Measurements from ENCODE around the gene SHISAL1. TPM values are rescaled to one million over a fixed set of nuclear protein-coding genes. Genes with fewer than 3 reads are reported as not detected.

SHISAL1 gene
- polyA plus RNA-seq, 1 donor (not counting 4 experiments of a cell fraction or from before 2014, with no cell fraction given) = 0.24 TPM

DNA sequence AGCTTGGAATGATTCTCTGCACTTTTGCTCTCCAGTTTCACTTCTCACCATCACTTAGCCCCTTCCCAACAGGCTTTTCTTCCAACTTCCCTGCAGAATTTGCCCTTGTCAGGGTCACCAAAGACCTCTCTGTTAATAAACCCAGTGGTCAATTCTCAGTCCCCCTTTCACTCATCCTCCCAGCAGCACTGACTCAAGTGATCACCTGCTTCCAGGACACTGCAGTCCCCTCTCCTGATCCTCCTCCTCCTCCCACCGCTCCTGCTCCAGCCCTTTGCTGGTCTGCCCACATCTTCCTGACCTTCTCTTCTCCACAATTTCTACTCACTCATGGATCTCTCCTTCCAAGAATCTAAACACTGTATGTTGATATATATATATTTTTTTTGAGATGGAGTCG lies 57.9 kb downstream of the SHISAL1 start:
- no peak overlapping the region for H3K27ac ChIP-seq (ENCODE audit: control insufficient read depth, insufficient read depth, low read length)
- H3K4me2 ChIP-seq (ENCODE audit: control insufficient read depth, extremely low read depth, insufficient read depth, low read depth, low read length) = no peak overlapping the region
- DNase-seq (ENCODE audit: low read depth, low spot score) (no peak), FAIRE-seq (no peak)
- peaks cover 9% of the 10 kb centered on the region for H3K27me3 ChIP-seq (ENCODE audit: control insufficient read depth, extremely low read depth, insufficient read depth, low read length)
- no peak overlapping the region for H3K4me3 ChIP-seq (ENCODE audit: control insufficient read depth in 2 of 3, extremely low read depth in 1 of 3, insufficient read depth in 2 of 3, low read depth in 1 of 3, low read length in 3 of 3)
- dilution Hi-C loops (cut with MboI; ENCODE audit: extremely low pct_ligation_motif_present, low sequenced_read_pairs) = no loop called here
- no peak overlapping the region for H3K9ac ChIP-seq (ENCODE audit: control insufficient read depth, extremely low read depth, insufficient read depth, low read length)
- no peaks in the 10 kb centered on the region for H3K9me3 ChIP-seq (ENCODE audit: control insufficient read depth, low read depth, low read length)
- no peaks in the 10 kb centered on the region for H3K36me3 ChIP-seq (ENCODE audit: control insufficient read depth in 2 of 2, extremely low read depth in 1 of 2, insufficient read depth in 2 of 2, low read length in 2 of 2)
- TF ChIP-seq, protein P1, sequence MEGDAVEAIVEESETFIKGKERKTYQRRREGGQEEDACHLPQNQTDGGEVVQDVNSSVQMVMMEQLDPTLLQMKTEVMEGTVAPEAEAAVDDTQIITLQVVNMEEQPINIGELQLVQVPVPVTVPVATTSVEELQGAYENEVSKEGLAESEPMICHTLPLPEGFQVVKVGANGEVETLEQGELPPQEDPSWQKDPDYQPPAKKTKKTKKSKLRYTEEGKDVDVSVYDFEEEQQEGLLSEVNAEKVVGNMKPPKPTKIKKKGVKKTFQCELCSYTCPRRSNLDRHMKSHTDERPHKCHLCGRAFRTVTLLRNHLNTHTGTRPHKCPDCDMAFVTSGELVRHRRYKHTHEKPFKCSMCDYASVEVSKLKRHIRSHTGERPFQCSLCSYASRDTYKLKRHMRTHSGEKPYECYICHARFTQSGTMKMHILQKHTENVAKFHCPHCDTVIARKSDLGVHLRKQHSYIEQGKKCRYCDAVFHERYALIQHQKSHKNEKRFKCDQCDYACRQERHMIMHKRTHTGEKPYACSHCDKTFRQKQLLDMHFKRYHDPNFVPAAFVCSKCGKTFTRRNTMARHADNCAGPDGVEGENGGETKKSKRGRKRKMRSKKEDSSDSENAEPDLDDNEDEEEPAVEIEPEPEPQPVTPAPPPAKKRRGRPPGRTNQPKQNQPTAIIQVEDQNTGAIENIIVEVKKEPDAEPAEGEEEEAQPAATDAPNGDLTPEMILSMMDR (optimal IDR thresholded peaks at IDR 0.05 in 1 of 3, IDR thresholded peaks at IDR 0.05 in 1 of 3, conservative IDR thresholded peaks at IDR 0.05 in 1 of 3; ENCODE audit: extremely low read depth in 1 of 3, insufficient read depth in 2 of 3, low read length in 3 of 3) = no peak
- no peak for TF ChIP-seq EZH2 (IDR thresholded peaks at IDR 0.05; ENCODE audit: low read length)
- H3K9me1 ChIP-seq (ENCODE audit: control insufficient read depth, extremely low read depth, insufficient read depth, low read length) = no peaks in the 10 kb centered on the region
- H4K20me1 ChIP-seq (ENCODE audit: control insufficient read depth, extremely low read depth, insufficient read depth, low read length) = no peaks in the 10 kb centered on the region
- H3K79me2 ChIP-seq (ENCODE audit: control insufficient read depth, insufficient read depth, low read length) = no peaks in the 10 kb centered on the region
- no peaks in the 10 kb centered on the region for H3K4me1 ChIP-seq (ENCODE audit: control insufficient read depth, extremely low read depth, insufficient read depth, low read length)
- no peak overlapping the region for H2AFZ ChIP-seq (ENCODE audit: control insufficient read depth, low read length)

DNA sequence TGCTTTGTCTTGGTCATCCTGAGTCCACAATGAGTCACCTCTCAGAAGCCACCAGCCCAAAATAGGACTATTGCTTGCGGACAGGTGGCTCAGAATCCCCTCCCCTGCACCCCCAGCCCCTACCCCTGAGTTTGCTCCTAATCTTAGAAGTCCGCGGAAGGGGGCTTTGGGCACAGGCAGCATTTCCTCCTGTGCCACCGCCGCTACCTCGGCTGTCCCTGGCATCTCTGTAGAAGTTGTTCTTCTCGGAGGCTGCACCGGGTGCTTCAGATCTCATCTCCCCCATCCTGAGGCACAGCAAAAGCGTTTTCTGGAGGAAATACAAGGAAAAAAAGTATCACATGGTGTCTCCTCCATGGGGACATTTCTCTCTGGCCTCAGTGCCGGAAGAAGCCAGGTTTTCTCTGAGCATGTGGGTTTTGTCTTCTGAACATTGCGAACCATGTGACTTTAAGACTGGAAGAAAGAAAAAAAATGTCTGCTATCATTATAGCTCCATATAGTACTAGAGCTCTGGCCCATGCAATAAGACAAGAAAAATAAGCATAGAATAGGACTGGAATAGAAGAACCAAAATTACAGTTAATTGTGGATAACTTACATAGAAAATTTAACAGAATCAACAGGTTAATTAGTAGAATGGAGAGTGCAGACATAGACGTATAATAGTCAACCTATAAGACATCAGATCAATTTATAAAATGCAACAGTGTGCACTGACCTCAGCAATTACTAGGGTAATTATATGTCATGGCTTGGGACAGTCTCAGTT lies 63.2 kb downstream of the SHISAL1 start:
- dilution Hi-C loops (cut with MboI; ENCODE audit: extremely low pct_ligation_motif_present, low sequenced_read_pairs) = no loop called here
- H3K9me3 ChIP-seq (ENCODE audit: control insufficient read depth, low read depth, low read length) = no peaks in the 10 kb centered on the region
- DNase-seq (ENCODE audit: low read depth, low spot score) (no peak), FAIRE-seq (no peak)
- H3K4me2 ChIP-seq (ENCODE audit: control insufficient read depth, extremely low read depth, insufficient read depth, low read depth, low read length) = no peak overlapping the region
- H3K79me2 ChIP-seq (ENCODE audit: control insufficient read depth, insufficient read depth, low read length) = no peaks in the 10 kb centered on the region
- TF ChIP-seq, protein P1 (optimal IDR thresholded peaks at IDR 0.05 in 1 of 3, IDR thresholded peaks at IDR 0.05 in 1 of 3, conservative IDR thresholded peaks at IDR 0.05 in 1 of 3; ENCODE audit: extremely low read depth in 1 of 3, insufficient read depth in 2 of 3, low read length in 3 of 3) = no peak
- no peak for TF ChIP-seq EZH2 (IDR thresholded peaks at IDR 0.05; ENCODE audit: low read length)
- H3K4me3 ChIP-seq (ENCODE audit: control insufficient read depth in 2 of 3, extremely low read depth in 1 of 3, insufficient read depth in 2 of 3, low read depth in 1 of 3, low read length in 3 of 3) = no peak overlapping the region
- no peaks in the 10 kb centered on the region for H3K4me1 ChIP-seq (ENCODE audit: control insufficient read depth, extremely low read depth, insufficient read depth, low read length)
- peaks cover under 1% of the 10 kb centered on the region for H3K27me3 ChIP-seq (ENCODE audit: control insufficient read depth, extremely low read depth, insufficient read depth, low read length)
- H3K9me1 ChIP-seq (ENCODE audit: control insufficient read depth, extremely low read depth, insufficient read depth, low read length) = no peaks in the 10 kb centered on the region
- H3K9ac ChIP-seq (ENCODE audit: control insufficient read depth, extremely low read depth, insufficient read depth, low read length) = no peak overlapping the region
- H2AFZ ChIP-seq (ENCODE audit: control insufficient read depth, low read length) = no peak overlapping the region
- no peaks in the 10 kb centered on the region for H4K20me1 ChIP-seq (ENCODE audit: control insufficient read depth, extremely low read depth, insufficient read depth, low read length)
- H3K27ac ChIP-seq (ENCODE audit: control insufficient read depth, insufficient read depth, low read length) = no peak overlapping the region
- no peaks in the 10 kb centered on the region for H3K36me3 ChIP-seq (ENCODE audit: control insufficient read depth in 2 of 2, extremely low read depth in 1 of 2, insufficient read depth in 2 of 2, low read length in 2 of 2)
